Fibroblast of pulmonary artery (primary cell): ENCODE data around the gene TRIML1.

ENCODE experiments used
- DNase-seq: peaks from one replicate; pipeline ENCODE4 v3.0.0-alpha.2; 2010; ENCODE audit warnings: low read depth
- H3K4me3 ChIP-seq: replicated peaks from 2 replicates; pipeline ENCODE4 v1.5.1; 2011; ENCODE audit warnings: low read depth, mild to moderate bottlenecking, control low read depth, low read length, moderate library complexity
- CTCF ChIP-seq: IDR thresholded peaks from 2 replicates; pipeline ENCODE4 v1.5.1; 2011; ENCODE audit warnings: mild to moderate bottlenecking, control low read depth, low read length, inconsistent platforms; ENCODE audit errors: missing control alignments

TRIML1 gene

DNA sequence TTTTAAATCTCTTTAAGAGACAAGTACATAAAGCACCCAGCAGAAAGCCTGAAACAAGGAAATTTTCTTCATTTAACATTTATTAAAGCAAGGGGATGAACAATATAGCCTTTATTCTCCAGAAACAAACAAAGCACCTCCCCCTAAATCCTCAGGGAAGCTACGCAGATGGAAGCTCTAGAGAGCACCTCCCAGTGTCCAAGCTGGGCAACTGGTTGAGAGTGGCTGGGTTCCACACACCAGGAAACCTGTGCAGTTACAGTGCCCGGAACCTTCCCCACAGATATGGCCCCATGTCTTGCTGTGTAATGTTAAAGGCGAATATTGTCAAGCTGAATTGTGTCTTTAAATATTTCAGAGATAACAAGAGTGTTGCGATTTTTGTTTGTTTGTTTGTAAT lies 8.9 kb upstream of the TRIML1 start:
- no peak overlapping the region for H3K4me3 ChIP-seq
- TF ChIP-seq CTCF = no peak
- no peak for DNase-seq

DNA sequence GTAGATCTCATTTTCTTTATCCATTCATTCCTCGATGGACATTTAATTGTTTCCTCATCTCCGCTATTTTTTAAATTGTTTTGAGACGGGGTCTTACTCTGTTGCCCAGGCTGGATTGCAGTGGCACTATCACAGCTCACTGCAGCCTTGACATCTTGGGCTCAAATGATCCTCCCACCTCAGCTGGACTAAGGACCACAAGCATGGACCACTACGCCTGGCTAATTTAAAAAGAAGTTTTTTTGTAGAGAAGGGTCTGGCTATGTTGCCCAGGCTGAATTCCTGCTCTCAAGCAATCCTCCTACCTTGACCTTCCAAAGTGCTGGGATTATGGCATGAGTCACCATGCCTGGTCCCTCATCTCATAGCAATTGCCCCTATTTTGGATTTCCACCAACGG lies 7.0 kb upstream of the TRIML1 start:
- no peak for DNase-seq
- no peak overlapping the region for H3K4me3 ChIP-seq
- no peak for TF ChIP-seq CTCF

- no peak for DNase-seq
- H3K4me3 ChIP-seq = no peak overlapping the region
- TF ChIP-seq CTCF = no peak
These were observed 1.0 kb upstream of the TRIML1 start for GRCh38 chr4:188138227-188138626.

DNA sequence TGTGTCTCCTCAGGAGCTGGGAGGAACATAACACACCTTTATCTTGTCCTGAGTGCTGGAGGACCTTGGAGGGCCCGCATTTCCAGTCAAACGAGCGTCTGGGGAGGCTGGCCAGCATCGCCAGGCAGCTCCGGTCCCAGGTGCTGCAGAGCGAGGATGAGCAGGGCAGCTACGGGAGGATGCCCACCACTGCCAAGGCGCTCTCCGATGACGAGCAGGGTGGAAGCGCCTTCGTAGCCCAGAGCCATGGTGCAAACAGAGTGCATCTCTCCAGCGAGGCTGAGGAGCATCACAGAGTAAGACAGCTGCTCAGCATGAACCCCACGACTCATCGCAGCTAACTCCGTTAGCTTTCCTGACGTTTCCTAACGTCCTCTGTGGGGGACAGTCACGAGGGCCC lies 430 bp downstream of the TRIML1 start:
- no peak overlapping the region for H3K4me3 ChIP-seq
- no peak for TF ChIP-seq CTCF
- DNase-seq = no peak

DNA sequence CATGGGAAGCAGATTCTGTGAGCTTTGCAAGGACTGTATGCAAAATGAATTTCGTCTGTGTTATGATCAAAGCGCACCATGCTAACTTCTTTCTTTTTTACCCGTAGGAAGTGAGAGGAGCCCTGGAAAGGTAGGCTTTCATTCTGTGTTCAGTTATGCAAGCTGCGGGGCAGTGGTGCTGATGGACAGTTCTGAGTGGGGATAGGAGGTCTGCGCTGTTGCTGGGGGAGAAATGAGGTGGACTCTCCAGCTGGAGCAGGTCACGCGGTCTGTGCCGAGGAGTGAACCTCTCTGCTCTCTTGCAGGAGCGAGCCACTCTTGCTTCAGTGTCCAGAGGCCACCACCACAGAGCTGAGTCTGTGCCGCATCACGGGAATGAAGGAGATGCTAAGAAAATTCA lies 4.5 kb downstream of the TRIML1 start:
- TF ChIP-seq CTCF = no peak
- H3K4me3 ChIP-seq = no peak overlapping the region
- no peak for DNase-seq

GRCh38 chr4:188145601-188146000 lies 6.4 kb downstream of the TRIML1 start:
- TF ChIP-seq CTCF = no peak
- no peak overlapping the region for H3K4me3 ChIP-seq
- DNase-seq = no peak

- no peak for TF ChIP-seq CTCF
- DNase-seq = no peak
- H3K4me3 ChIP-seq = no peak overlapping the region
These were observed 7.4 kb downstream of the TRIML1 start for GRCh38 chr4:188146618-188147017.
